ENCODE measurements around the gene RAB27A. TPM values are rescaled to one million over a fixed set of nuclear protein-coding genes. Genes with fewer than 3 reads are reported as not detected.

RAB27A gene
- total RNA-seq, 4 donors from 2014 or later, result 16.9 to 29.7 (median 21.4) TPM

- no peak overlapping the region for H3K4me3 ChIP-seq
- H3K9me3 ChIP-seq, result no peaks in the 10 kb centered on the region
- TF ChIP-seq CTCF (IDR thresholded peaks at IDR 0.05) (no peak), POLR2AphosphoS5 (IDR thresholded peaks at IDR 0.05) (no peak), POLR2A (IDR thresholded peaks at IDR 0.05) (no peak), EP300 (IDR thresholded peaks at IDR 0.05) (no peak)
- no peaks in the 10 kb centered on the region for H3K27me3 ChIP-seq
- H3K36me3 ChIP-seq, result peaks cover 0 to 64% of the 10 kb centered on the region in 2 donors
- no peak overlapping the region for H3K27ac ChIP-seq
- no peak for ATAC-seq
- H3K4me1 ChIP-seq, result peaks cover 0 to 7% (median 0%) of the 10 kb centered on the region in 3 donors
These were observed 67.0 kb downstream of the RAB27A start for GRCh38 chr15:55222588-55222987.

GRCh38 chr15:55221090-55222011, 68.3 kb downstream of the RAB27A start:
- H3K4me1 ChIP-seq, result peaks cover 0 to 11% (median 0%) of the 10 kb centered on the region in 3 donors
- peak overlapping the region; percentile 30 to 52 (median 47) for H3K27ac ChIP-seq
- peaks cover 0 to 54% of the 10 kb centered on the region in 2 donors for H3K36me3 ChIP-seq
- peak; percentile 47 for TF ChIP-seq POLR2AphosphoS5 (IDR thresholded peaks at IDR 0.05)
- TF ChIP-seq POLR2A (IDR thresholded peaks at IDR 0.05), result no peak
- no peak for TF ChIP-seq EP300 (IDR thresholded peaks at IDR 0.05)
- no peak for TF ChIP-seq CTCF (IDR thresholded peaks at IDR 0.05)
- H3K4me3 ChIP-seq, result no peak overlapping the region
- no peaks in the 10 kb centered on the region for H3K9me3 ChIP-seq
- no peaks in the 10 kb centered on the region for H3K27me3 ChIP-seq
- ATAC-seq, result peak; percentile 80
- WGBS, 2 donors (ENCODE audit: low coverage in 1 of 2), result 67 to 90% methylated on average over 2 to 3 of the region's 6 CpGs

GRCh38 chr15:55220606-55221005, 69.0 kb downstream of the RAB27A start:
- H3K27ac ChIP-seq, result peak overlapping the region; percentile 30 to 52 (median 47)
- no peak for ATAC-seq
- no peaks in the 10 kb centered on the region for H3K9me3 ChIP-seq
- no peak overlapping the region for H3K4me3 ChIP-seq
- no peaks in the 10 kb centered on the region for H3K27me3 ChIP-seq
- TF ChIP-seq CTCF (IDR thresholded peaks at IDR 0.05) (no peak), POLR2AphosphoS5 (IDR thresholded peaks at IDR 0.05) (no peak), POLR2A (IDR thresholded peaks at IDR 0.05) (no peak), EP300 (IDR thresholded peaks at IDR 0.05) (no peak)
- H3K4me1 ChIP-seq, result peaks cover 0 to 11% (median 0%) of the 10 kb centered on the region in 3 donors
- H3K36me3 ChIP-seq, result peaks cover 0 to 46% of the 10 kb centered on the region in 2 donors

GRCh38 chr15:55218056-55218455, 71.6 kb downstream of the RAB27A start:
- peaks cover 0 to 26% of the 10 kb centered on the region in 2 donors for H3K36me3 ChIP-seq
- H3K9me3 ChIP-seq, result no peaks in the 10 kb centered on the region
- H3K27me3 ChIP-seq, result no peaks in the 10 kb centered on the region
- 55 to 60% methylated on average over 2 of the region's 2 CpGs for WGBS, 2 donors (ENCODE audit: low coverage in 1 of 2)
- H3K4me3 ChIP-seq, result no peak overlapping the region
- H3K4me1 ChIP-seq, result peaks cover 0 to 11% (median 0%) of the 10 kb centered on the region in 3 donors
- no peak for ATAC-seq
- no peak for TF ChIP-seq EP300 (IDR thresholded peaks at IDR 0.05)
- no peak for TF ChIP-seq POLR2A (IDR thresholded peaks at IDR 0.05)
- TF ChIP-seq CTCF (IDR thresholded peaks at IDR 0.05), result no peak
- TF ChIP-seq POLR2AphosphoS5 (IDR thresholded peaks at IDR 0.05), result no peak
- peak overlapping the region in 3 of 4 donors; percentile 32 to 43 (median 41) for H3K27ac ChIP-seq

GRCh38 chr15:55204464-55204863, 85.1 kb downstream of the RAB27A start:
- no peaks in the 10 kb centered on the region for H3K4me1 ChIP-seq
- H3K36me3 ChIP-seq, result peaks cover 0 to 14% of the 10 kb centered on the region in 2 donors
- 92 to 97% methylated on average over 3 to 4 of the region's 4 CpGs for WGBS, 2 donors (ENCODE audit: low coverage in 1 of 2)
- no peaks in the 10 kb centered on the region for H3K9me3 ChIP-seq
- ATAC-seq, result no peak
- TF ChIP-seq POLR2A (IDR thresholded peaks at IDR 0.05) (no peak), POLR2AphosphoS5 (IDR thresholded peaks at IDR 0.05) (no peak), EP300 (IDR thresholded peaks at IDR 0.05) (no peak), CTCF (IDR thresholded peaks at IDR 0.05) (no peak)
- no peaks in the 10 kb centered on the region for H3K27me3 ChIP-seq
- H3K27ac ChIP-seq, result no peak overlapping the region
- H3K4me3 ChIP-seq, result no peak overlapping the region

Measured in gastroesophageal sphincter (tissue), 4 donors.